Urothelium cell line (cell line): Measurements from ENCODE around the gene EP400.
"Not testable (repeated sequence)": the region's sequence is repeated elsewhere in the genome, so short reads cannot be mapped to it uniquely, and the experiment has no call there.

Source experiments
- DNase-seq: peaks from one replicate; pipeline ENCODE4 v3.0.0; 2011; ENCODE audit warnings: low spot score, mixed read lengths
- FAIRE-seq: peaks from 2 replicates; lab custom pipeline; 2011; peaks lifted over from hg19 to GRCh38; lab: Jason Lieb, UNC

EP400 gene

DNA sequence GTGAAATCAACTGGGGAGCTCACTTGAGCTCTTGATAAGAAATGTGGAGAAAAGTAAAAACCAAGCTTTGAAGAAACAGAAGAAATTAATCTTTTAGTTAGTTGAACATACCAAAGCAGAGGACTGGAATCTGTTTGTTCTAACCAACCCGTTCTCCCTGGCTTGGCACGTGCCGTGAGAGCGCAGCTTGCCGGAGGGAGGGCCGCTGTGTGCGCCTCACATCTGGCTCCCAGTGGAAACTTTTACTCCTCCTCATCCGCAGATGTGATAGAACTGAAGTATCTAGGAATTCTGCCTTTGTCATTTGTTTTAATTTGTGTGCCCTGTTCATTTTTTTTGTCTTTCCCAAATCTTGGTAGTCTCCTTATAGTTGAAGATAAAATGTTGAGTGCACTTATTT lies 129.5 kb downstream of the EP400 start:
- no peak for DNase-seq
- no peak for FAIRE-seq

DNA sequence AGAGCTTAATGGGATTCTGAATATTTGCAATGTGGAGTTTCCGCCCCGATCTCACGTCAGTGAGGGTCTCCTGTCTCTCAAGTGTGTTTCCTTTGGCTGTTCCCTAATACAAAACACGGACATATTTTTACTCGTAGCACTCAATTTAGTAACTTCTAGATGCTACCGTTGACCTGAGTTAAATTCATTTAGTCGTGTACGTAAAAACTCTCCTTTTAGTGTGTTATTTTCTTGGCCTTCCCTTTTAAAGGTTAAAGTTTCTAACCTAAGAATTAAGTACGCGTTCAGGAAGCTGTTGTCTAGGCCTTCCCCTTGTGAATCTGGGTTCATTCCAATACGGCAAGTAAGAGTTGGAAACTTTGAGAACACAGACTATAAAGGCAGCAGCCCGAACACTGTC lies 130.0 kb downstream of the EP400 start:
- FAIRE-seq (no peak), DNase-seq (no peak)

DNA sequence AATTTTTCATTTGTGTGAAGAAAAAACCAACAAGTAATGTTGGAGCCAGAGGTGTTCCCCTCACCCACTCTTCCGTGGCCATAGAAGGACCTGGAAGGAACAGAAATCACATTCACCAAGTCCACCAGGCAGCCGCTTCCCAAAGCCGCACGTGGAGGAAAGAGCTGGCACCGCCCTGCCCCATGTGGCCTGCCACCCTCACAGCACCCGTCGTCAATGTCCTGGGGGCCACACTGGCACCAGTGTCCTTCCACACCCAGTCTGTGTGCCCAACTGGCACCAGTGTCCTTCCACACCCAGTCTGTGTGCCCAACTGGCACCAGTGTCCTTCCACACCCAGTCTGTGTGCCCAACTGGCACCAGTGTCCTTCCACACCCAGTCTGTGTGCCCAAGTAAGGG lies 130.8 kb downstream of the EP400 start:
- not testable (repeated sequence) for DNase-seq, FAIRE-seq

DNA sequence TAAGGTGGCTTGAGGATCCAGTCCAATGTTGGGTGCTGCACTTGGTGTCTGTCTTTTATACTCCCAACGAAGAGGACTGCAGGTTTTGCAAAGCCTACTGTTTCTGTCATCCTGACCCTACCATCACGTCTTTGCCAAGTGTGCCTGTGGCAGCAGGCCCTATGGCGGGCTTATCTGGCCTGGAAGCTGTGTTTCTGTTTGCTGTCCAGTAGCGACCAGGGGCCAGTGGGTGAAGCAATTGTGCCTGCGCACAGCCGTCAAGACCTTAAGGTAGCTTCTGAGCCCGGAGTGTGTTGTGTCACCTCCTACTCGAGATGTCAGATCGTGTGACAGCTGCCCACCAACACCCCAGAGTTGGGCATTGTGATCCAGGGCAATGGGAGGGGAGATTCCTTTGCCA lies 131.7 kb downstream of the EP400 start:
- FAIRE-seq (no peak), DNase-seq (no peak)

DNA sequence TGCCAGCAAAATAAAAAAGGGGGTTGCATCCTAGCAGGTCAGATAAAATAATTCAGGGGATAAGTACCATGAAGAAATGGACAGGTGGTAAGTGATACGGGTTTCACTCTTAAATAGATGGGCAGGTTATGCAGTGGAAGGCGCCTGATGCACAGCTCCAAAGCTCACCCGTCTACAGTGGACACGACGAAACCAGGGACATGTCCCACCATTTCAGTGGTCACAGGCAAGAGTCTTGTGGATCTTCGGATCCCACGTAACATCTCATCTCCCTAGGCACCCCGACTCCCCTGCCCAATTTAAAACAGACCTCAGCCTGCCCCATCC lies 133.8 kb downstream of the EP400 start:
- DNase-seq (no peak), FAIRE-seq (no peak)

DNA sequence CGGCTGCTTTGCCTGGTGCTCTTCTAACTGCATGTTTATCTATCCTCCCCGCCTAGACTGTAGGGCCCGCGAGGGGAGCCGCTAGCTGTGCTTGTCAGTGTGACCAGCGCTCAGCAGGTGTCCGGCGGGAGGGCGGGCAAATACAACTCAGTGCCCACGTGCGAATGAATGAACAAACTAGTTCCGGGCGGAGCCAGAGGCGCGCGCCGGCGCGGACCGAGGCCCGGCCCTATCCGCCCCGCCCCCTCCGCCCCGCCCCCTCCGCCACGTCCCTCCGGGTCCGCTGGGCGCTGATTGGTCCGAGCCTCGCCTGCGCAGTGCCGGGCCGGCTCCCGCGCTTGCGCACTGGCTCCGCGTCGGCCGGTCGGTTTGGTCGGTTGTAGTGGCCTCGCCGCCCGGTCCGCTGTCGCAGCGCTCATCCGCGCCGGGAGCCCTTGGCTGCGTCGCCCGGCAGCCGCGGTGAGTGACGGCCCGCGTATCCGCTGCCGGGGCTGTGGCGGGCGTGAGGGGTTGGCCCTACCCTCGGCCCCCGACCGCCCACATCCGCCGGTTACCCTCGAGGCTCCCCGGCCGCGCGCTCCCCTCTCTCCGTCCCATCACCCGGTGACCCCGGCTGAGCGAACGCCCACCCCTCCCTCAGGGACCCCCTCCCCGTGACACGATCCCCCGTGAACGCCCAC lies 134.3 kb downstream of the EP400 start:
- peak; percentile 100 for DNase-seq
- FAIRE-seq = peak; percentile 81

DNA sequence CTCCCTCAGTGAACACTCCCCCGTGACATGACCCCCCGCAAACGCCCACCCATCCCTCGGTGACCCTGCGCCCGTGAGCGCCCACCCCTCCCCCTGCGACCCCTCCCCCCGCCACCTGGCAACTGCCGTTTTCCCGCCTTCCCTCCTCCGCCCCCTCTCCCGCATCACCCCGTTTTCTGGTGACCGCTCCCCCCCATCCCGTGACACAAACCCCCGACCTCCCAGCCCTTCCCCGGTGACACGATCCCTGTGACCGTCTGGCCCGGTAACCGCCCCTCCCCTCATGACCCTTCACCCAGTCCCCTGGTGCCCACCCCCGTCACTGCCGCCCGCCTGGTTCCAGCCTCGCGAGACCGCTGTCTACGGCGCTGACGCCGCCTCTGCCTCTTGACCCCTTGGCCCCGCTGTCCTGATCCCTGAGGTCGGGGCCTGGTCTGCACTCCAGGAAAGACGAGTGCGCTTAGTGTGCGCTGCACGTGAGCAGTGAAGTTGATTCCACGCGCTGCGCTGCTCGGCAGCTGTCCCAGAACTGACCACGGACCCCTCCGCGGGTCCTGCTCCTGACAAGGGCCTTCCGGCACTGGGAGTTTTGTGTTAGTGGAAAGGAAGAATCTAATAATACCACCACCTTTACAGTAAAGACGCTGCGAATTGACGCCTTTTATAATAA lies 135.0 kb downstream of the EP400 start:
- FAIRE-seq (peak; percentile 42), DNase-seq (peak; percentile 74)

DNA sequence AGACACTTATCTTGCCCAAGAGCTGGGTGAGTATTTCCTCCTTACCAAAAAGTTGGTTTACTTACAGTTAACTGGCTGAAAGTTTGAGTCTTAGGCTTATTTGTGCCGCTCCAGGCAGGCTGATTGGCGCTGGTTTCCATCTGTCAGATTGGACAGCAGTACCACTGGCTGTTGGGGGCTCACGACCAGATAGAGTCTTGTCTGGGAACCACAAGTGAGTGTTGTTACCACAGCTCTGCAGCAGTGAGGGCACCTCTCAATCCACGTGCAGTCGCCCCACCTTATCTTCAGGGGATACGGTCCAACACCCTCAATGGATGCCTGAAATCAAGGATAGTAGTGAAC lies 135.5 kb downstream of the EP400 start:
- FAIRE-seq (no peak), DNase-seq (no peak)

DNA sequence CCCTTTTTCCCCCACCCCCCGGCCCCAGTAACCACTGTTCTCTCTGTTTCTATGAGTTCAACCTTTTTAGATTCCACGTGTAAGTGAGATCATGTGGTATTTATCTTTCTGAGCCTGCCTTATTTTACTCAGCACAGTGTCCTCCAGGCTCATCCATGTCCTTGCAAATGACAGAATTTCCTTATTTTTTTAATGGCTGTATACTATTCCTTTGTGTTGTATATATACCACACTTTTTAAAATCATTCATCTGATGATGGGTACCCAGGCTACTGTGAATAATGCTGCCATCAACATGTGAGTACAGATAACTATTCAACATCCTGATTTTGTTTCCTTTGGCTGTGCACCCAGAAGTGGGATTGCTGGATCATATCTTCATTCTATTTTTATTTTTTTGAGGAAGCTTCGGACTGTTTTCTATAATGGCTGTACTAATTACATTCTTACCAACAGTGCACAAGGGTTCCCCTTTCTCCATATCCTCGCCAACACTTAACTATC lies 139.7 kb downstream of the EP400 start:
- FAIRE-seq (no peak), DNase-seq (no peak)

DNA sequence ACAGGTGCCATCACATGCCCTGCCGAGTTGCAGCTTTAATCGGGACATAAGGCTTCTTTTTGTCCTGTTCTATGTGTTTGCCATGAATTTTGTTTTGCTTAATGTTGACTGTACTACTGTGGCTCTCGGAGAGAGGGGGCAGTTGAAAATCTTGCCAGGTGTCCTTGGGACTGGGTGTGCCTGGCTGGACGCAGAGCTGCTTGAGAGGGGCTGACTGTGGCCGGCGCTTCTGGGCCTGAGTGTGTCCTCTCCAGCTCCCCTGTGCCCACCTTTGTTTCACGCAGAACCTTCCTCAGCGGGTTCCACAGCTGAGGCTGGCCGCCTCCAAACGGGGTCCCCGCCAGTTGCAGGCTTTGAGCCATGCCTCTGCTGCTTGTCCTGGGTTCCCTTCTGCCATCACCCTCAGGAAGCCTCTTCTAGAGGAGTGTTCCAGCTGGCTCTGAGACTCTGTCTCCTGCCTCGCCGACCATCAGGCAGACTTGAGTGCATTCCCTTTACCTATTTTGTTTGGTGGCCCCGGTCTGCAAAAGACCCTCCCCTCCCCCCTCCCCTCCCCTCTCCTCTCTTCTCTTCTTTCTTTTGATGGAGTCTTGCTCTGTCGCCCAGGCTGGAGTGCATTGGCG lies 144.6 kb downstream of the EP400 start:
- no peak for DNase-seq
- FAIRE-seq = no peak

DNA sequence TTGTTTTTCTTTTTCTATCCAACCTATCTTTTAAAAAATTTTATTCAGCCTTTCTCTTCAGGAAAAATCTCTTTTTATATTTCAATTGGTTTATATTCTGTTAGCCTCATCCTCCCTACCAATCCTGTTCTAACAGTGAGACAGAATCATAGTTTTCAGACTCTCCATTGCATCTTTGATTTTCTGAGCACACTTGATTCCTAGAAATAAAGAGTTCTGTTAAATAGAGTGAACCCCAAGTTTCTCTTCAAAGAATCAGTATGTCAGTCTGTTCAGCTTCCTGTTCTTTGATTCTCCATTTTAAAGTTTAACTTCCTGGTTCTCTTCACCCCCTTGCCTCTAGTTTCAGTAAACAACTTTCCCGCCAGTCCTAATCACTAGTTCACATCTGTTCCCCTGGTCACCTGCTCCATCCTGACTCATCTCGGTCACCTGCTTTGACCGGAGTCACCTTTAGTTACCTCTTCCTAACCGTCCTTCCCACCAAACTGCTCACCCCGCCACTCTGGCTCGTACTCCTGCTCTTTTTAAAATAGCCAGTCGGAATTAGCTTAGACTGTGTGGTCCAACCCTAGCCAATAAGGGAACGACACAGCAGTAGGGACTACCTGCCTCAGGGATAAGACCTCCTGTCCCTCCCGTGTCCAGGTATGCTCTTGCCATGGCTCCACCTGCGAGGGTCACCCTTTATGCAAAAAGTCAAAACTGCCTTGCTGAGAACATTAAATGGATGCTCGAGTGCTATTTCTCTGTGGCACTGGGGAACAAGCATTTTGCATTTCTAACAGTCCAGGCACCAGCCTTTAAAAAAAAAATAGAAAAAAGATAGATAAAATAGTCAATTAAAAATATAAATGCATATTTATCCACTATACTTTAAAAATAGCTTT lies 146.0 kb downstream of the EP400 start:
- FAIRE-seq (no peak), DNase-seq (no peak)

DNA sequence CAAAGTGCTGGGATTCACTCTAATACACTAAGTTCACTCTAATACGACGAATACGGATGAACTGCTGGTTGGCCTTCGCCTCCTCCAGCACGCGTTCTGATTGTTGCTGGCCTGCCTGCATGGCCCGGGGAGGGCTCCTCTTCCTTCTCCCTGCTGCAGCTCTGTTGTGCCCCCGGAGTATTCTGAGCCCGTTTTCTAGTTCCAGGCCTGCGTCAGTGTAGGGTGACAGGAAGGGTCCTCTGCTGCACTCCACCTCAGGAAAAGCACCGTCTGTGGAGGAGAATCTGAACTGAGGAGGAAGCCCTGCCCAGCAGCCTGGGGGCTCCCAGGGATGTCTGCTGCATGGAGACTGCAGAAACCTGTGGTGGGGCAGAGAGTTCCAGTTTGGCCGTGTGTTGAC lies 150.0 kb downstream of the EP400 start:
- FAIRE-seq (no peak), DNase-seq (no peak)

DNA sequence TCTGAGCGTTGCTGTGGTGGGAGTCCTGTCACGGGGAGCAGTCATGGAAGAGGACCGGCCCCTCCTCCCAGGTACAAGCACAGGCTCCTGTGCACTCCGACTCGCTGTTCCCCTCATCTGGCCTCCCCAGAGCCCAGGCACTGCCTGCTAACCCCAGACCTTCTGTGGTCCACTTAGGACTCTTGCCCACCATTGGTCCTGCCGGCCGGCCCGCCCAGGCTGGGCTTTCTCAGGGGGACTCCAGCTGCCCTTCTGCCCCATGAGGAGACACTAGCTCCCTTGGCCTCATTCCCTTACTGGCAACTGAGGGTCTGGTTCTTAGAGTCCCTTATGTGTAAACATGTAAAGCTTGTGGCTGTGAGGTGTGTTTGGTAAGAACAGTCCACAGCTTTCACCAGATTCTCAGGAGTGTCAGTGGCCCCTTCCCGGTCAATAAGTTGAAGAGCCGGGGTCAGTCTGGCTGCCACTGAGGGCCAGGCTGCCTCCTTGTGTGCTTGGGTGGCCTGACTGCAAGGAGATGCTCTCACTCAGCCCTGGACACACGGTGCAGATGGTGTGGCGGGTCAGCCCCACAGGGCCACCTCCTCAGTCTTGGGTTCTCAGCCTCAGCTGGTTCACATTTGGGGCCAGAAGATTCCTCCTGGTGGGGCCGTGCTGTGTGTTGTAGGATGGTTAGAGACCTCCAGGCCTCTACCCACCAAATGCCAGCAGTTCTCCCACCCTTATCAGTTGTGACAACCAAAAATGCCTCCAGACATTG lies 150.7 kb downstream of the EP400 start:
- FAIRE-seq = no peak

DNA sequence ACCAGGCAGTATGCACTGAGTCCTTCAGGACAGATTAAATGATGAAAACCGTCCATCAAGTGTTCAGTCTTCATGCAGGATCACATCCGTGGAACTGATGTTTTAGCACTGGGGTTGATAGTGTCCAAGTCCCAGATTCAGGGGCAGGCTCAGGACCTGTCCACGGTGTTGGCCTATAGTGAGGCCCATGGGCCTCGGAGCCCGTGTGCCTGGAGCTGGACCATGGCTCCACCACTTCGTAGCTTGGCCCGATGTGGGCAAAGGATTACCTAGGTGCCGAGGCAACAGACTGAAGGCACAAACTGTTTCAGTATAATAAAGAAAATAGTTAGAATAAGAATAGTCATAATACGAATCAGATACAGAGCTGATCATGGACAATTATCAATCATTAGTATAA lies 152.6 kb downstream of the EP400 start:
- DNase-seq = no peak
- no peak for FAIRE-seq

More for the DNA sequence above, 150.7 kb downstream of the EP400 start:
- DNase-seq = no peak

DNA sequence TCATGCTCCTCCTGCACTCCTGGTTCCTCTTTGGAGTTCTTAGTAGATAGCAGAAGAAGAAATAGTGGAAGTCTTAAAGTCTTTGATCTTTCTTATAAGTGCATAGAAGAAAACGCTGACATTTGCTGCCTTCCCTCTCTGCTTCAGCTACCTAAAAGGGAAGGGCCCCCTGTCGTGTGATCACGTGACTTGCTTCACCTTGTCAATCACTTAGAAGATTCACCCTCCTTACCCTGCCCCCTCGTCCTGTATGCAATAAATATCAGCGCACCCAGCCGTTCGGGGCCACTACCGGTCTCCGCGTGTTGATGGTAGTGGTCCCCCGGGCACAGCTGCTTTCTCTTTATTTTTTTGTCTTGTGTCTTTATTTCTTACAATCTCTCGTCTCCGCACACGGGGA lies 153.3 kb downstream of the EP400 start:
- DNase-seq, FAIRE-seq: not testable (repeated sequence)

DNA sequence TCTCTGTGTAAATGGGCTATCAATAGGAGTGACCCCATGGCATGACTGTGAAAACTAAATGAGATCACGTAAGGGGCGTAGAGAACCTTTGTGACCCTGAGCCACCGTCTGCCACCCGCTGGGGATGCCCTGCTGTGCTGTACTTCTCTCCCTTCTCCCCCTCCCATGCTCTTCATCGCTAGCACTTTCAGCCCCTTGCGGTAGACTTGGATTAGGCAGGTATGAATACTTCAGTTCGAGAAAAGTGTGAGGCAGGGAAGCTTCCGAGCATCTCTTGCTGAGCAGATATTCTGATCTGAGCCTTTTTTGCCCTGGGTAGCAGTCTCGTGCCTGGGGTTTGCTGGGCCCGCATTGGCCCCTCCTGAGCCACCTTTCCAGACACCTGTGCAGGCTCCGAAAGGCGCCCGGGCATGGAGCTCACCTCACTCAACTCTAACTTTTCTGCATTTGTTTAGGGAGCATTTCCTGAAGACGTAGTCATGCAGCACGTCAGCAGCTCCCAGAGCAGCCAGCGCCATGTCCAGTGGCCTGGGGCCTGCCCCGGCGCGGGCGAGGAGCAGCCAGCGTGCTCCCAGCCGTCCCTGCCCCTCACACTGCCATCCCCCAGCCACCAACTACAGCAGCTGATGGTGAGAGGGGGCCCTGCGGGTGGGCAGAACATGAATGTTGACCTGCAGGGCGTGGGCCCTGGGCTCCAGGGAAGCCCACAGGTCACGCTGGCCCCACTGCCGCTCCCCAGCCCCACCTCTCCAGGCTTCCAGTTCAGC lies 154.0 kb downstream of the EP400 start:
- DNase-seq (no peak), FAIRE-seq (no peak)

DNA sequence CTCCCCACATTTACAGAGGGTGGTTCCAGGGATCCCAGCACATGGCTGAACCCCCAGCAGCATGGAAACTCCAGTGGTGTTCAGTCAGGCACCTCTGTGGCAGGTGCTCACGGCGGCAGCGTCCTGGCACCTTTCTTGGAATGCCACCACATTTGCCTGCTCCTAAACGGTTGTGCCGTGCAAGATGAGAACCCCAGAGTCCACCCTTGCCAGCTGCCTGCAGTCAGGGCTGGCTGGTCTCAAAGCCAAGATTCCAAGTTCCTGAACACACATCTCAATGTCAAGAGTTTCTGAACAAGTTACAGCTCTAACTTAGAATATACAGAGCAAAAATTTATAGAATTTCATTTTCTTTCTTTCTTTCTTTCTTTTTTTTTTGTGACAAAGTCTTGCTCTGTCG lies 155.7 kb downstream of the EP400 start:
- no peak for FAIRE-seq
- no peak for DNase-seq

DNA sequence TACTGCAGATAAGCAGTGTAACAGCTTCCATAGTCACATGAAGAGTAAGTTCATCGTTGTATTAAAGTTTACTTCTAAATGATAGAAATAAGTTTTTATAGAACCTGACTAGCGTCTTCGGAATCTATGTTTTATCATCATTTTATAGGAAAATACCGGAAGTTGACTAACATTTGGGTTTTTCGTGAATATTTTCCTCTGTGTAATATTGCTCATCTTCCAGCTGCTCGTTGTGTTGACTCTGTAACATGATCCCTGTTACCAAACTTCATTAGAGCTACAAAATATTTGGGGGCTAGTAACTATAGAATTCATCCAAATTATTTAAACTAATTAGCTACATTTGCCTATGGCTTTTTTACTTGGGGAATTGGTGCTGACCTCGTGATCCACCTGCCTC lies 157.2 kb downstream of the EP400 start:
- no peak for DNase-seq
- no peak for FAIRE-seq

DNA sequence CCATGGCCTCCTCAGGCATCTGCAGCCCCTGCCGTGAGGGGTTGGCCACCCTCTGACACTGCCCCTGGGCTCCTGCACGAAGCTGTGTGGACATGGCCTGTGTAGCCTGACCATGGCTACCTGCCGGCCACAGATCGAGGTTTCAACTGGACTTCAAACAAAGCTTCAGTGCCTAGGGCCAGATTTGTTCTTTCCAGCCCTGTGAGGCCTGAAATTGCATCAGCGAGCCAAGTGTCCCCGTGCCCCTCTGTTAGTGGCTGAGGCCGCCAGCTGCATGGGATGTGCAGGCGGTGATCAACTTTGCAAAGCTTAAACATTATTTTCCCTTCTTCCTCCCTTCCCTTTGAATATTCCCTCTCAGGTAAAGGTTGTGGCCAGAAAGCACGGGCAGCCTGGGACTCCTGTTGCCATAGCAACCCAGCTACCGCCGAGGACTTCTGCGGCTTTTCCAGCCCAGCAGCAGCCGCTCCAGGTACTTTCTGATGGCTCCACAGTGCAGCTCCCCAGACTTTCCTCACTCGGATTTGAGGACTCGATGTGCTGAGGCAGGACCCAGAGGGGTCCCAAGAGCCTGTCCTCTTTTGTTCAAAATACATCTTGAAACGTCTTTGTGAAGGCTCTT lies 158.6 kb downstream of the EP400 start:
- DNase-seq = no peak
- FAIRE-seq = no peak
